ENCODE measurements around the gene TRAM2. TPM values are rescaled to one million over a fixed set of nuclear protein-coding genes. Genes with fewer than 3 reads are reported as not detected.
A peak's percentile ranks its signal among the peaks of the same experiment; 100 is the strongest.

The TRAM2 gene
- total and polyA plus RNA-seq, 2 of the 13 experiments (the other 11 are each of a cell fraction or from before 2014, with no cell fraction given) = 49.1 to 72.5 TPM

DNA sequence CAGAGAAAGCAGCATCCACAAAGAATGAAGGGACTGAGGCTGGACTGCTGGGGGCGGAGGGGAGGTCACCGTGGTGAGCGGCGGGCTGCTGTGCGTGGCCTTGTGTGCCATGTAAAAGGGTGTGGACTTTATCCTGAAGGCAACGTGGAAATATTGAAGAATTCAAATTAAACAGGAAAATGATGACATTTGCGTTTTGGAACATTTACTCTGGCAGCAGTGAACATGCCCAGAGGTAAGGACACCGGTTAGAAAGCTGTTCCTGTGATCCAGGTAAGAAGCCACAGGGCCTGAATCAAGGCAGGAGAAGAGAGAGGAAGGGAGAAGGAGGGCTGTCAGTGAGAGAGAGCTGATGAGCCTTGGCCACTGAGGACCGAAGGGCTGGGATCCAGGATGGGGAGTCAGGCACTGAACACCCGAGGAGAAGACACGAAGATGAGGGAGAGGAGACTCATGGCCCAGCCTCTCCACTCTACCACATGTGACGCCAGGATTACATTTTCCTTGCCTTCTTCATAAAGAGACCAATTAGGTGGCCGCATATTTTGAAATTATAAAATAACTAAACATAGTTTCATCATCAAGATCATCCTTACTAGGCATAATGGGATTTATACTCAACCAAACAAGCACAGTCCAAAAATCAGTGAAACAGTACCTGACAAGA is 58.4 kb downstream of the TRAM2 start (continued):
- TF ChIP-seq, protein P1, sequence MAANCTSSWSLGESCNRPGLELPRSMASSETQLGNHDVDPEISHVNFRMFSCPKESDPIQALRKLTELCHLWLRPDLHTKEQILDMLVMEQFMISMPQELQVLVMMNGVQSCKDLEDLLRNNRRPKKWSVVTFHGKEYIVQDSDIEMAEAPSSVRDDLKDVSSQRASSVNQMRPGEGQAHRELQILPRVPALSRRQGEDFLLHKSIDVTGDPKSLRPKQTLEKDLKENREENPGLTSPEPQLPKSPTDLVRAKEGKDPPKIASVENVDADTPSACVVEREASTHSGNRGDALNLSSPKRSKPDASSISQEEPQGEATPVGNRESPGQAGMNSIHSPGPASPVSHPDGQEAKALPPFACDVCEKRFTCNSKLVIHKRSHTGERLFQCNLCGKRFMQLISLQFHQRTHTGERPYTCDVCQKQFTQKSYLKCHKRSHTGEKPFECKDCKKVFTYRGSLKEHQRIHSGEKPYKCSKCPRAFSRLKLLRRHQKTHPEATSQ (CRISPR knock-in tag; IDR thresholded peaks at IDR 0.05; ENCODE audit: borderline replicate concordance) = no peak
- no peak for TF ChIP-seq ZFP41 (CRISPR knock-in tag; IDR thresholded peaks at IDR 0.05; ENCODE audit: borderline replicate concordance)
- TF ChIP-seq ZNF260 (CRISPR knock-in tag; IDR thresholded peaks at IDR 0.05; ENCODE audit: borderline replicate concordance, low read depth) = no peak
- TF ChIP-seq ZNF501 (CRISPR knock-in tag; IDR thresholded peaks at IDR 0.05) = peak; percentile 5; the same call in 1 of the 2 replicates
- TF ChIP-seq, protein P2, sequence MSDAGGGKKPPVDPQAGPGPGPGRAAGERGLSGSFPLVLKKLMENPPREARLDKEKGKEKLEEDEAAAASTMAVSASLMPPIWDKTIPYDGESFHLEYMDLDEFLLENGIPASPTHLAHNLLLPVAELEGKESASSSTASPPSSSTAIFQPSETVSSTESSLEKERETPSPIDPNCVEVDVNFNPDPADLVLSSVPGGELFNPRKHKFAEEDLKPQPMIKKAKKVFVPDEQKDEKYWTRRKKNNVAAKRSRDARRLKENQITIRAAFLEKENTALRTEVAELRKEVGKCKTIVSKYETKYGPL (CRISPR knock-in tag; IDR thresholded peaks at IDR 0.05) = no peak
- no peak for TF ChIP-seq PAWR (CRISPR knock-in tag; IDR thresholded peaks at IDR 0.05; ENCODE audit: borderline replicate concordance)
- TF ChIP-seq ZNF136 (CRISPR knock-in tag; IDR thresholded peaks at IDR 0.05; ENCODE audit: low read depth) = 0 out of 2 replicates have a peak, but pooled peaks have one; percentile 20
- no peak for TF ChIP-seq RELA (CRISPR knock-in tag; IDR thresholded peaks at IDR 0.05)
- 0 out of 2 replicates have a peak, but pooled peaks have one; percentile 46 for TF ChIP-seq ZNF709 (CRISPR knock-in tag; IDR thresholded peaks at IDR 0.05)
- TF ChIP-seq CBX1 (IDR thresholded peaks at IDR 0.05; ENCODE audit: low read depth) = no peak
- no peak for TF ChIP-seq TMF1 (CRISPR knock-in tag; IDR thresholded peaks at IDR 0.05; ENCODE audit: low read depth)
- no peak for TF ChIP-seq SNAI1 (CRISPR knock-in tag; IDR thresholded peaks at IDR 0.05; ENCODE audit: borderline replicate concordance)
- TF ChIP-seq, protein P3, sequence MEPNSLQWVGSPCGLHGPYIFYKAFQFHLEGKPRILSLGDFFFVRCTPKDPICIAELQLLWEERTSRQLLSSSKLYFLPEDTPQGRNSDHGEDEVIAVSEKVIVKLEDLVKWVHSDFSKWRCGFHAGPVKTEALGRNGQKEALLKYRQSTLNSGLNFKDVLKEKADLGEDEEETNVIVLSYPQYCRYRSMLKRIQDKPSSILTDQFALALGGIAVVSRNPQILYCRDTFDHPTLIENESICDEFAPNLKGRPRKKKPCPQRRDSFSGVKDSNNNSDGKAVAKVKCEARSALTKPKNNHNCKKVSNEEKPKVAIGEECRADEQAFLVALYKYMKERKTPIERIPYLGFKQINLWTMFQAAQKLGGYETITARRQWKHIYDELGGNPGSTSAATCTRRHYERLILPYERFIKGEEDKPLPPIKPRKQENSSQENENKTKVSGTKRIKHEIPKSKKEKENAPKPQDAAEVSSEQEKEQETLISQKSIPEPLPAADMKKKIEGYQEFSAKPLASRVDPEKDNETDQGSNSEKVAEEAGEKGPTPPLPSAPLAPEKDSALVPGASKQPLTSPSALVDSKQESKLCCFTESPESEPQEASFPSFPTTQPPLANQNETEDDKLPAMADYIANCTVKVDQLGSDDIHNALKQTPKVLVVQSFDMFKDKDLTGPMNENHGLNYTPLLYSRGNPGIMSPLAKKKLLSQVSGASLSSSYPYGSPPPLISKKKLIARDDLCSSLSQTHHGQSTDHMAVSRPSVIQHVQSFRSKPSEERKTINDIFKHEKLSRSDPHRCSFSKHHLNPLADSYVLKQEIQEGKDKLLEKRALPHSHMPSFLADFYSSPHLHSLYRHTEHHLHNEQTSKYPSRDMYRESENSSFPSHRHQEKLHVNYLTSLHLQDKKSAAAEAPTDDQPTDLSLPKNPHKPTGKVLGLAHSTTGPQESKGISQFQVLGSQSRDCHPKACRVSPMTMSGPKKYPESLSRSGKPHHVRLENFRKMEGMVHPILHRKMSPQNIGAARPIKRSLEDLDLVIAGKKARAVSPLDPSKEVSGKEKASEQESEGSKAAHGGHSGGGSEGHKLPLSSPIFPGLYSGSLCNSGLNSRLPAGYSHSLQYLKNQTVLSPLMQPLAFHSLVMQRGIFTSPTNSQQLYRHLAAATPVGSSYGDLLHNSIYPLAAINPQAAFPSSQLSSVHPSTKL (CRISPR knock-in tag; IDR thresholded peaks at IDR 0.05) = 0 out of 2 replicates have a peak, but pooled peaks have one; percentile 1
- 0 out of 2 replicates have a peak, but pooled peaks have one; percentile 3 for TF ChIP-seq HNF4A (CRISPR knock-in tag; IDR thresholded peaks at IDR 0.05)
- TF ChIP-seq POLR2AphosphoS2 (IDR thresholded peaks at IDR 0.05; ENCODE audit: low read depth, low read length) = no peak
- TF ChIP-seq, protein P4, sequence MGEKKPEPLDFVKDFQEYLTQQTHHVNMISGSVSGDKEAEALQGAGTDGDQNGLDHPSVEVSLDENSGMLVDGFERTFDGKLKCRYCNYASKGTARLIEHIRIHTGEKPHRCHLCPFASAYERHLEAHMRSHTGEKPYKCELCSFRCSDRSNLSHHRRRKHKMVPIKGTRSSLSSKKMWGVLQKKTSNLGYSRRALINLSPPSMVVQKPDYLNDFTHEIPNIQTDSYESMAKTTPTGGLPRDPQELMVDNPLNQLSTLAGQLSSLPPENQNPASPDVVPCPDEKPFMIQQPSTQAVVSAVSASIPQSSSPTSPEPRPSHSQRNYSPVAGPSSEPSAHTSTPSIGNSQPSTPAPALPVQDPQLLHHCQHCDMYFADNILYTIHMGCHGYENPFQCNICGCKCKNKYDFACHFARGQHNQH (CRISPR knock-in tag; IDR thresholded peaks at IDR 0.05) = 0 out of 2 replicates have a peak, but pooled peaks have one; percentile 0
- TF ChIP-seq ZNF768 (CRISPR knock-in tag; IDR thresholded peaks at IDR 0.05) = peak; percentile 21; the same call in 1 of the 2 replicates
- TF ChIP-seq FOXK1 (CRISPR knock-in tag; IDR thresholded peaks at IDR 0.05; ENCODE audit: borderline replicate concordance, low read depth) = peak; percentile 18; the same call in 1 of the 2 replicates
- no peak for TF ChIP-seq TGIF2 (CRISPR knock-in tag; IDR thresholded peaks at IDR 0.05)
- peak; percentile 86 for TF ChIP-seq MAFF (IDR thresholded peaks at IDR 0.05; ENCODE audit: low read depth, low read length)
- TF ChIP-seq ZBTB38 (CRISPR knock-in tag; IDR thresholded peaks at IDR 0.05) = peak; percentile 83
- no peak for TF ChIP-seq HMG20B (CRISPR knock-in tag; conservative IDR thresholded peaks at IDR 0.05)

All from HepG2 (cell line).